Lung (tissue), 12 donors: Measurements from ENCODE around the gene CCDC144A. TPM values are rescaled to one million over a fixed set of nuclear protein-coding genes. Genes with fewer than 3 reads are reported as not detected.
"Not testable (repeated sequence)": the region's sequence is repeated elsewhere in the genome, so short reads cannot be mapped to it uniquely, and the experiment has no call there.

Experiments
- ATAC-seq: fragments of 200-7000 bp; cut with Tn5 transposase; one replicate; pipeline ENCODE4 v1.9.1; 2020; ENCODE audit warnings: moderate number of reproducible peaks; ENCODE audit not compliant: insufficient read depth, low FRiP score
- DNase-seq, 3 donors: peaks; one replicate each; pipeline ENCODE4 v3.0.0-alpha.2; 2013 to 2017
- H3K27ac ChIP-seq, 2 donors: one replicate each; pipeline ENCODE4 v1.5.1; 2013; ENCODE audit warnings: mild to moderate bottlenecking in 2 of 2, moderate library complexity in 2 of 2, control low read depth in 1 of 2, inconsistent platforms in 1 of 2, low read depth in 1 of 2, low read length in 1 of 2
- H3K27me3 ChIP-seq, 3 donors: one replicate each; pipeline ENCODE4 v1.5.1; 2013; ENCODE audit warnings: low read length in 2 of 3; ENCODE audit not compliant: control insufficient read depth in 3 of 3, insufficient read depth in 3 of 3
- H3K36me3 ChIP-seq, 4 donors: one replicate each; pipeline ENCODE4 v1.5.1; 2013; ENCODE audit warnings: low read length in 4 of 4, mild to moderate bottlenecking in 1 of 4, moderate library complexity in 1 of 4; ENCODE audit not compliant: control insufficient read depth in 4 of 4, insufficient read depth in 4 of 4
- H3K4me1 ChIP-seq, 5 donors: one replicate each; pipeline ENCODE4 v1.5.1; 2013; ENCODE audit warnings: low read length in 5 of 5, mild to moderate bottlenecking in 2 of 5, moderate library complexity in 1 of 5; ENCODE audit not compliant: control insufficient read depth in 5 of 5, insufficient read depth in 5 of 5
- H3K4me3 ChIP-seq: one replicate; pipeline ENCODE4 v1.5.1; 2013; ENCODE audit warnings: mild to moderate bottlenecking, control low read depth, moderate library complexity
- H3K9ac ChIP-seq, 2 donors: one replicate each; pipeline ENCODE4 v1.5.1; 2013; ENCODE audit warnings: low read length in 2 of 2, control low read depth in 1 of 2; ENCODE audit not compliant: insufficient read depth in 1 of 2
- H3K9me3 ChIP-seq, 4 donors: one replicate each; pipeline ENCODE4 v1.5.1; 2013; ENCODE audit warnings: low read length in 3 of 4, mild to moderate bottlenecking in 1 of 4, moderate library complexity in 1 of 4; ENCODE audit not compliant: control insufficient read depth in 4 of 4, insufficient read depth in 3 of 4
- CTCF ChIP-seq: IDR thresholded peaks from 2 replicates; pipeline ENCODE4 v1.5.1; 2012; ENCODE audit warnings: mild to moderate bottlenecking; ENCODE audit errors: control extremely low read depth, extremely low read depth
- WGBS, 2 donors: extraction: QIAGEN DNeasy Blood & Tissue Kit; methylation state at CpG; one replicate each; pipeline ENCODE4 v1.1.7; 2013; 5-methylcytosine and 5-hydroxymethylcytosine counted together
- polyA plus RNA-seq, 2 donors: library from polyadenylated mRNA; stranded (reverse); fragments of 200-250 nt; gene quantifications; one replicate each; pipeline ENCODE4 v1.2.1, GENCODE V29; 2013
- total RNA-seq, 2 donors: library from RNA; depleted of rRNA in 1 of 2; stranded (reverse); fragments of >200 nt in 1 of 2; gene quantifications; one replicate each; pipeline ENCODE4 v1.2.1, GENCODE V29; 2014 to 2021
- donor health status: control.
- donor health status: control.
- donor health status: Bipolar disorder and iron deficiency.
- donor health status: healthy.
- donor health status: DM: yes; HTN: yes; CAD: no.

The CCDC144A gene
- total and polyA plus RNA-seq, 4 donors: 0.96 to 6.7 (median 1.7) TPM

GRCh38 chr17:16814439-16814838 is 124.4 kb downstream of the CCDC144A start:
- no peaks in the 10 kb centered on the region for H3K4me1 ChIP-seq
- H3K9ac ChIP-seq: no peak overlapping the region
- no peak overlapping the region for H3K4me3 ChIP-seq
- no peak overlapping the region for H3K27ac ChIP-seq
- WGBS, 2 donors: 85 to 87% methylated on average over 7 of the region's 7 CpGs
- no peak for ATAC-seq
- no peak for DNase-seq
- no peaks in the 10 kb centered on the region for H3K36me3 ChIP-seq
- peaks cover 0 to 2% (median 0%) of the 10 kb centered on the region in 3 donors for H3K27me3 ChIP-seq
- H3K9me3 ChIP-seq: no peaks in the 10 kb centered on the region
- no peak for TF ChIP-seq CTCF

GRCh38 chr17:16817201-16817600 is 127.2 kb downstream of the CCDC144A start:
- 84 to 89% methylated on average over 7 of the region's 7 CpGs for WGBS, 2 donors
- DNase-seq (no peak), ATAC-seq (no peak)
- Histone ChIP-seq H3K9ac (no peak overlapping the region), H3K9me3 (no peaks in the 10 kb centered on the region), H3K27me3 (peaks cover 0 to 3% (median 0%) of the 10 kb centered on the region in 3 donors), H3K36me3 (no peaks in the 10 kb centered on the region), H3K27ac (no peak overlapping the region), H3K4me1 (peaks cover 0 to 7% (median 0%) of the 10 kb centered on the region in 5 donors), H3K4me3 (no peak overlapping the region)
- no peak for TF ChIP-seq CTCF

GRCh38 chr17:16817940-16818339 is 127.9 kb downstream of the CCDC144A start:
- not testable (repeated sequence) for H3K9me3 ChIP-seq, H3K4me3 ChIP-seq, H3K9ac ChIP-seq, H3K4me1 ChIP-seq, ATAC-seq, H3K27ac ChIP-seq, DNase-seq, H3K27me3 ChIP-seq, H3K36me3 ChIP-seq
- 87 to 93% methylated on average over 7 of the region's 7 CpGs for WGBS, 2 donors

GRCh38 chr17:16818340-16818739 is 128.3 kb downstream of the CCDC144A start:
- TF ChIP-seq CTCF: no peak
- DNase-seq (no peak), ATAC-seq (no peak)
- H3K27ac ChIP-seq: no peak overlapping the region
- no peak overlapping the region for H3K4me3 ChIP-seq
- no peak overlapping the region for H3K9ac ChIP-seq
- WGBS, 2 donors: 62 to 65% methylated on average over 5 of the region's 5 CpGs
- no peaks in the 10 kb centered on the region for H3K36me3 ChIP-seq
- peaks cover 0 to 7% (median 0%) of the 10 kb centered on the region in 5 donors for H3K4me1 ChIP-seq
- peaks cover 0 to 3% (median 0%) of the 10 kb centered on the region in 3 donors for H3K27me3 ChIP-seq
- H3K9me3 ChIP-seq: no peaks in the 10 kb centered on the region
